ENCODE data around the gene LHFPL2. TPM values are rescaled to one million over a fixed set of nuclear protein-coding genes. Genes with fewer than 3 reads are reported as not detected.

Gene LHFPL2
- total and polyA plus RNA-seq, 2 experiments from 2014 or later: 96.6 to 126 TPM

- Histone ChIP-seq H3K4me3 (no peak overlapping the region), H3K27ac (peak overlapping the region; percentile 53), H3K36me3 (no peaks in the 10 kb centered on the region), H3K27me3 (no peaks in the 10 kb centered on the region), H3K9me3 (ENCODE audit: low read depth) (no peaks in the 10 kb centered on the region), H3K4me1 (ENCODE audit: low read depth) (peaks cover 16% of the 10 kb centered on the region)
- no peak for DNase-seq (ENCODE audit: low read depth in 1 of 2, low spot score in 1 of 2)
- TF ChIP-seq CTCF (IDR thresholded peaks at IDR 0.05; ENCODE audit: low read depth, low read length): no peak
Observed at GRCh38 chr5:78650531-78650930, 2.0 kb upstream of the LHFPL2 start.

GRCh38 chr5:78649861-78650496 is 1.4 kb upstream of the LHFPL2 start:
- peak overlapping the region; percentile 98 for H3K27ac ChIP-seq
- DNase-seq (ENCODE audit: low read depth in 1 of 2, low spot score in 1 of 2): peak in 1 of 2 donors; percentile 71
- no peak for TF ChIP-seq CTCF (IDR thresholded peaks at IDR 0.05; ENCODE audit: low read depth, low read length)
- H3K9me3 ChIP-seq (ENCODE audit: low read depth): no peaks in the 10 kb centered on the region
- H3K27me3 ChIP-seq: no peaks in the 10 kb centered on the region
- peaks cover 18% of the 10 kb centered on the region for H3K4me1 ChIP-seq (ENCODE audit: low read depth)
- no peaks in the 10 kb centered on the region for H3K36me3 ChIP-seq
- peak overlapping the region; percentile 92 for H3K4me3 ChIP-seq

GRCh38 chr5:78649211-78649695 is 681 bp upstream of the LHFPL2 start:
- Histone ChIP-seq H3K4me1 (ENCODE audit: low read depth) (peaks cover 21% of the 10 kb centered on the region), H3K27me3 (no peaks in the 10 kb centered on the region), H3K9me3 (ENCODE audit: low read depth) (no peaks in the 10 kb centered on the region), H3K27ac (peak overlapping the region; percentile 98), H3K36me3 (no peaks in the 10 kb centered on the region), H3K4me3 (peak overlapping the region; percentile 92)
- peak in 1 of 2 donors; percentile 51 for DNase-seq (ENCODE audit: low read depth in 1 of 2, low spot score in 1 of 2)
- no peak for TF ChIP-seq CTCF (IDR thresholded peaks at IDR 0.05; ENCODE audit: low read depth, low read length)

- H3K27me3 ChIP-seq: no peaks in the 10 kb centered on the region
- peak overlapping the region; percentile 92 for H3K4me3 ChIP-seq
- peak overlapping the region; percentile 98 for H3K27ac ChIP-seq
- peak; percentile 66 to 70 for DNase-seq (ENCODE audit: low read depth in 1 of 2, low spot score in 1 of 2)
- peaks cover 30% of the 10 kb centered on the region for H3K4me1 ChIP-seq (ENCODE audit: low read depth)
- H3K9me3 ChIP-seq (ENCODE audit: low read depth): no peaks in the 10 kb centered on the region
- no peaks in the 10 kb centered on the region for H3K36me3 ChIP-seq
- TF ChIP-seq CTCF (IDR thresholded peaks at IDR 0.05; ENCODE audit: low read depth, low read length): no peak
Observed at GRCh38 chr5:78647838-78648358, 674 bp downstream of the LHFPL2 start.

DNA sequence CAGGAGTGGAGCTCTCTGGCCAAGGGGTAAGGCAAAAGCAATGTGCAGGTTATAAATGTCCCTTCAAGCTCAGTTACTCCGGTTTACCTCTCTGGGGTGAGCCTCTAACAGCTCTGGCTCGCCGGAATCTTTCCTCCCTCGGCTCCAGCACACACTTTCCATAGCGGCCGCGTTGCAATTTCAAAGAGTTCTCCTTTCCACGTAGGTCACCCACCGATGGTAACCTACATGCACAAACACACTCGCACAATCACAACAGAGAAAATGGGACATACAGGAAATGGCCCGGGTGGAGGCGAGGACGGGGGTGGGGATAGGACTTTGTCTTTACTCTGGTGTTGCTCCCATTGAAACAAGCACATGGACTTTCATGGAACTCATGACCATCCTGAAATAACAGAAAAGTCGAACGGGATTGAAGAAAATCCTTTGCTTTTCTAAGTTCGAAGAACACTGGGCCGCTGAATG is 1.2 kb downstream of the LHFPL2 start:
- no peaks in the 10 kb centered on the region for H3K36me3 ChIP-seq
- no peak for TF ChIP-seq CTCF (IDR thresholded peaks at IDR 0.05; ENCODE audit: low read depth, low read length)
- peaks cover 35% of the 10 kb centered on the region for H3K4me1 ChIP-seq (ENCODE audit: low read depth)
- H3K27ac ChIP-seq: peak overlapping the region; percentile 98
- H3K9me3 ChIP-seq (ENCODE audit: low read depth): no peaks in the 10 kb centered on the region
- peak overlapping the region; percentile 92 for H3K4me3 ChIP-seq
- DNase-seq (ENCODE audit: low read depth in 1 of 2, low spot score in 1 of 2): peak; percentile 48 to 58
- H3K27me3 ChIP-seq: no peaks in the 10 kb centered on the region
